PC-9 (cell line): ENCODE measurements around the gene GRAPL. TPM values are rescaled to one million over a fixed set of nuclear protein-coding genes. Genes with fewer than 3 reads are reported as not detected.
"Not testable (repeated sequence)": the region's sequence is repeated elsewhere in the genome, so short reads cannot be mapped to it uniquely, and the experiment has no call there.

Experiments
- Bru-seq: library from RNA; stranded (reverse); fragments of 400-500 nt; gene quantifications from one replicate; lab custom pipeline; 2021; lab: Mats Ljungman, UMichigan
- BruChase-seq, 2 experiments: library from RNA; stranded (reverse); fragments of 400-500 nt; gene quantifications; one replicate each; lab custom pipeline; 2021; lab: Mats Ljungman, UMichigan
- BruUV-seq: library from RNA; stranded (reverse); fragments of 400-500 nt; replicated peaks from 2 replicates; lab custom pipeline; 2021; lab: Mats Ljungman, UMichigan
- CTCF ChIA-PET: fragments of 300-600 bp; sonication (Branson Sonifier 250); formaldehyde crosslinking; loops from one replicate; lab custom pipeline; 2022; ENCODE audit warnings: antibody characterized with exemption; lab: Charles Lee
- POLR2A ChIA-PET: fragments of 300-600 bp; sonication (Branson Sonifier 250); formaldehyde crosslinking; loops from one replicate; lab custom pipeline; 2022; ENCODE audit warnings: antibody characterized with exemption; ENCODE audit not compliant: unreplicated experiment; lab: Charles Lee
- DNase-seq, 2 experiments: peaks; one replicate each; pipeline versions ENCODE4 v3.0.0 to v3.0.0-alpha.2; 2015 to 2022; ENCODE audit warnings: mixed read lengths in 1 of 2
- H2AFZ ChIP-seq: fragments of 200-600 bp; sonication (generic); 2 replicates; pipeline ENCODE4 v1.8.1; 2017; ENCODE audit warnings: antibody characterized with exemption
- H3F3A ChIP-seq: fragments of 200-600 bp; sonication (generic); 2 replicates; pipeline ENCODE4 v1.8.1; 2017; ENCODE audit warnings: antibody characterized with exemption, mild to moderate bottlenecking, low read depth; ENCODE audit not compliant: insufficient read depth
- H3K27ac ChIP-seq: fragments of 200-600 bp; sonication (generic); 2 replicates; pipeline ENCODE4 v1.6.1; 2016; ENCODE audit warnings: mixed run types
- H3K27me3 ChIP-seq: fragments of 200-600 bp; sonication (generic); 2 replicates; pipeline ENCODE4 v1.6.1; 2016; ENCODE audit warnings: low read depth, mixed run types; ENCODE audit not compliant: insufficient read depth
- H3K36me3 ChIP-seq: fragments of 200-600 bp; sonication (generic); 2 replicates; pipeline ENCODE4 v1.6.1; 2016; ENCODE audit warnings: low read depth, mixed run types
- H3K4me1 ChIP-seq: fragments of 200-600 bp; sonication (generic); replicated peaks from 2 replicates; pipeline ENCODE4 v1.6.1; 2016; ENCODE audit warnings: mixed run types; ENCODE audit not compliant: insufficient read depth
- H3K4me2 ChIP-seq: fragments of 200-600 bp; sonication (generic); 2 replicates; pipeline ENCODE4 v1.6.1; 2017; ENCODE audit warnings: mixed run types
- H3K4me3 ChIP-seq: fragments of 200-600 bp; sonication (generic); 2 replicates; pipeline ENCODE4 v1.6.1; 2016; ENCODE audit warnings: mixed run types
- H3K79me2 ChIP-seq: fragments of 200-600 bp; sonication (generic); 2 replicates; pipeline ENCODE4 v1.6.1; 2017; ENCODE audit warnings: low read depth, mixed run types
- H3K9me2 ChIP-seq: fragments of 200-600 bp; sonication (generic); 2 replicates; pipeline ENCODE4 v1.8.1; 2017; ENCODE audit warnings: mild to moderate bottlenecking; ENCODE audit not compliant: insufficient read depth
- H3K9me3 ChIP-seq: fragments of 200-600 bp; sonication (generic); 2 replicates; pipeline ENCODE4 v1.8.1; 2016; ENCODE audit warnings: low read depth; ENCODE audit not compliant: insufficient read depth
- H4K20me1 ChIP-seq: fragments of 200-600 bp; sonication (generic); 2 replicates; pipeline ENCODE4 v1.8.1; 2017; ENCODE audit not compliant: insufficient read depth
- intact Hi-C: fragments of 100-400 bp; cut with micrococcal nuclease; formaldehyde crosslinking; loops from one replicate; pipeline ENCODE4 v1.10.0; 2022; ENCODE audit not compliant: unreplicated experiment
- long read RNA-seq: library from polyadenylated mRNA; stranded (forward); transcript quantifications from one replicate; pipeline ENCODE4 v2.0.0, GENCODE V29; 2022
- total RNA-seq: library from RNA; stranded (reverse); gene quantifications from 2 replicates; pipeline ENCODE4 v1.2.3, GENCODE V29; 2021

Gene GRAPL
- total RNA-seq: 0.37 TPM in 1 of 2 replicates, not detected in the other
- Bru-seq, nascent RNA: percentile 11 among the genes with signal in this experiment
- percentile 10 among the genes with signal in this experiment for BruChase-seq, experiment 1, labeled RNA remaining after a 2-hour chase
- BruChase-seq, experiment 2, labeled RNA remaining after a 6-hour chase: percentile 7 among the genes with signal in this experiment
- long read RNA-seq, partial matches to known transcripts: 0 of 4 reads
- long read RNA-seq, other reads (novel, unspliced or antisense): 4 of 4 reads

GRCh38 chr17:19127148-19127980, at the start of gene GRAPL:
TSS of gene GRAPL (plus strand) at chr17:19127589. CDS start at chr17:19127620, 31 bp downstream.
- H3K9me3 ChIP-seq, H3K4me1 ChIP-seq, CTCF ChIA-PET, H3K36me3 ChIP-seq, DNase-seq, H3K9me2 ChIP-seq, H3K27me3 ChIP-seq, H3F3A ChIP-seq, H3K27ac ChIP-seq, H3K4me3 ChIP-seq, H4K20me1 ChIP-seq, POLR2A ChIA-PET, intact Hi-C loops, BruUV-seq, H3K4me2 ChIP-seq, H3K79me2 ChIP-seq, H2AFZ ChIP-seq: not testable (repeated sequence)

GRCh38 chr17:19088804-19089685, 38.3 kb upstream of the GRAPL start:
- H3K9me2 ChIP-seq, H3K36me3 ChIP-seq, CTCF ChIA-PET, POLR2A ChIA-PET, H3K4me1 ChIP-seq, H3K4me3 ChIP-seq, intact Hi-C loops, BruUV-seq, H2AFZ ChIP-seq, H3K27me3 ChIP-seq, DNase-seq, H3K4me2 ChIP-seq, H3K79me2 ChIP-seq, H3K9me3 ChIP-seq, H3F3A ChIP-seq, H3K27ac ChIP-seq, H4K20me1 ChIP-seq: not testable (repeated sequence)

GRCh38 chr17:19090058-19090772, 37.2 kb upstream of the GRAPL start:
- CTCF ChIA-PET: not testable (repeated sequence)

GRCh38 chr17:19092737-19093683, 34.4 kb upstream of the GRAPL start:
- H2AFZ ChIP-seq, H4K20me1 ChIP-seq, H3K9me2 ChIP-seq, H3F3A ChIP-seq, H3K4me1 ChIP-seq, CTCF ChIA-PET, H3K79me2 ChIP-seq, H3K4me3 ChIP-seq, intact Hi-C loops, H3K27me3 ChIP-seq, BruUV-seq, POLR2A ChIA-PET, H3K4me2 ChIP-seq, H3K9me3 ChIP-seq, H3K27ac ChIP-seq, H3K36me3 ChIP-seq: not testable (repeated sequence)
- peak; percentile 31 to 33 for DNase-seq

More at GRCh38 chr17:19090058-19090772, 37.2 kb upstream of the GRAPL start:
- POLR2A ChIA-PET, H3K4me1 ChIP-seq, H3K4me2 ChIP-seq, H3K9me2 ChIP-seq, H3K36me3 ChIP-seq, H3K4me3 ChIP-seq, H2AFZ ChIP-seq, H3K27me3 ChIP-seq, H3K27ac ChIP-seq, H3F3A ChIP-seq, H3K79me2 ChIP-seq, H3K9me3 ChIP-seq, H4K20me1 ChIP-seq, intact Hi-C loops, DNase-seq: not testable (repeated sequence)
- TSS peak; percentile 15 for BruUV-seq

- H3K4me3 ChIP-seq, H3K27me3 ChIP-seq, H4K20me1 ChIP-seq, H3K9me2 ChIP-seq, H3K36me3 ChIP-seq, H3K4me2 ChIP-seq, POLR2A ChIA-PET, intact Hi-C loops, CTCF ChIA-PET, H3F3A ChIP-seq, H3K9me3 ChIP-seq, H3K4me1 ChIP-seq, H3K79me2 ChIP-seq, BruUV-seq, H3K27ac ChIP-seq, DNase-seq, H2AFZ ChIP-seq: not testable (repeated sequence)
These were observed 33.5 kb upstream of the GRAPL start for GRCh38 chr17:19093684-19094438.
